HEK293 (cell line): ENCODE results near the gene NLRP8.
"Not testable (repeated sequence)": the region's sequence is repeated elsewhere in the genome, so short reads cannot be mapped to it uniquely, and the experiment has no call there.

Source experiments
- CTCF ChIA-PET: fragments of 350-600 bp; formaldehyde crosslinking; extraction: SDS; loops from one replicate; lab custom pipeline; 2021; ENCODE audit warnings: antibody characterized with exemption; lab: Yijun Ruan, JAX
- POLR2A ChIA-PET: fragments of 300-600 bp; formaldehyde crosslinking; extraction: SDS; loops from one replicate; lab custom pipeline; 2020; ENCODE audit warnings: antibody characterized with exemption, inconsistent platforms; lab: Yijun Ruan, JAX
- H3K27ac ChIP-seq: fragments of 200-500 bp; sonication (Bioruptor generic); 2 replicates; pipeline ENCODE4 v1.5.1; 2014; ENCODE audit warnings: low read depth, low read length, control low read depth, inconsistent platforms; ENCODE audit errors: extremely low read depth
- H3K36me3 ChIP-seq, 2 experiments: fragments of 200-500 bp in 1 of 2; sonication (Bioruptor generic) in 1 of 2; 1 replicate in 1 of 2; 2 replicates in 1 of 2; pipeline ENCODE4 v1.5.1; 2014 to 2017; ENCODE audit warnings: inconsistent platforms in 2 of 2, low read length in 2 of 2; ENCODE audit not compliant: control insufficient read depth in 2 of 2, insufficient read depth in 1 of 2
- H3K4me1 ChIP-seq: fragments of 200-500 bp; sonication (Bioruptor generic); 2 replicates; pipeline ENCODE4 v1.5.1; 2014; ENCODE audit warnings: mild to moderate bottlenecking, low read length, inconsistent platforms; ENCODE audit not compliant: control insufficient read depth, insufficient read depth
- H3K4me3 ChIP-seq: 2 replicates; pipeline ENCODE4 v1.5.1; 2011; ENCODE audit warnings: low read depth, mild to moderate bottlenecking, control low read depth, low read length, moderate library complexity
- H3K9me3 ChIP-seq: fragments of 200-500 bp; sonication (Bioruptor generic); 2 replicates; pipeline ENCODE4 v1.5.1; 2014; ENCODE audit warnings: low read depth, low read length, inconsistent platforms; ENCODE audit not compliant: control insufficient read depth, insufficient read depth
- PATZ1 ChIP-seq: fragments of 450-650 bp; formaldehyde crosslinking; IDR thresholded peaks from 2 replicates; pipeline ENCODE4 v1.5.1; 2016; ENCODE audit warnings: missing biosample characterization, missing genetic modification characterization
- RBAK ChIP-seq: fragments of 450-650 bp; formaldehyde crosslinking; IDR thresholded peaks from 2 replicates; pipeline ENCODE4 v1.5.1; 2016; ENCODE audit warnings: missing biosample characterization, missing genetic modification characterization
- SALL2 ChIP-seq: fragments of 450-650 bp; formaldehyde crosslinking; IDR thresholded peaks from 2 replicates; pipeline ENCODE4 v1.5.0; 2017; ENCODE audit warnings: missing biosample characterization, mild to moderate bottlenecking, missing genetic modification characterization, borderline replicate concordance
- ZNF133 ChIP-seq: fragments of 450-650 bp; formaldehyde crosslinking; IDR thresholded peaks from 2 replicates; pipeline ENCODE4 v1.5.1; 2016; ENCODE audit warnings: missing biosample characterization, missing genetic modification characterization
- ZNF18 ChIP-seq: fragments of 450-650 bp; formaldehyde crosslinking; IDR thresholded peaks from 2 replicates; pipeline ENCODE4 v1.5.1; 2016; ENCODE audit warnings: missing biosample characterization, missing genetic modification characterization
- ZNF621 ChIP-seq: fragments of 450-650 bp; formaldehyde crosslinking; IDR thresholded peaks from 2 replicates; pipeline ENCODE4 v1.5.1; 2017; ENCODE audit warnings: missing biosample characterization, missing genetic modification characterization
- TF ChIP-seq, protein P1 (sequence below): fragments of 450-650 bp; formaldehyde crosslinking; IDR thresholded peaks from 2 replicates; pipeline ENCODE4 v1.5.1; 2016; ENCODE audit warnings: missing biosample characterization, missing genetic modification characterization

Gene NLRP8

GRCh38 chr19:56014765-56015164 is 67.1 kb downstream of the NLRP8 start (continued):
- no peak for TF ChIP-seq ZNF18 (tag by site-specific recombination)
- no peak for TF ChIP-seq ZNF133 (tag by site-specific recombination)
- TF ChIP-seq, all 188 proteins: peak for 0

DNA sequence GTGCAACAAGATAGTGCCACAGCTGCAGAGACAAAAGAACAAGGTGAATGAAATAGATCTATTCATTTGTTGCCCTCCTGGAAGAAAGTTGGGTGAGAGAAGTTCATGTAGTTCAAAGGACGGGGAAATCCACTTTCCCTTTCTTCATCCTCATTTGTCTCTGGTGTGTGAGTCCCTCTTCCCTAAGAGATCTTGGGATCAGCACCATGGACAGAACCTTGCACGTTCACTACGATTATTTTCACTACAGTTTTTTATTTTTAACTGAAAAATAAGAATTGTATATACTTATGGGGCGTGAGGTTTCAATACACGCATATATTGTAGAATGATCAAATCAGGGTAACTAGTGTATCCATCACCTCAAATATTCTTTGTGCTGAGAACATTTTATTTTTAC is 68.1 kb downstream of the NLRP8 start:
- POLR2A ChIA-PET, result no interaction called here
- Histone ChIP-seq H3K4me3 (no peak overlapping the region), H3K4me1 (no peaks in the 10 kb centered on the region), H3K36me3 (no peaks in the 10 kb centered on the region), H3K9me3 (no peaks in the 10 kb centered on the region), H3K27ac (no peak overlapping the region)
- CTCF ChIA-PET, result no interaction called here
- no peak for TF ChIP-seq SALL2
- TF ChIP-seq, protein P1, sequence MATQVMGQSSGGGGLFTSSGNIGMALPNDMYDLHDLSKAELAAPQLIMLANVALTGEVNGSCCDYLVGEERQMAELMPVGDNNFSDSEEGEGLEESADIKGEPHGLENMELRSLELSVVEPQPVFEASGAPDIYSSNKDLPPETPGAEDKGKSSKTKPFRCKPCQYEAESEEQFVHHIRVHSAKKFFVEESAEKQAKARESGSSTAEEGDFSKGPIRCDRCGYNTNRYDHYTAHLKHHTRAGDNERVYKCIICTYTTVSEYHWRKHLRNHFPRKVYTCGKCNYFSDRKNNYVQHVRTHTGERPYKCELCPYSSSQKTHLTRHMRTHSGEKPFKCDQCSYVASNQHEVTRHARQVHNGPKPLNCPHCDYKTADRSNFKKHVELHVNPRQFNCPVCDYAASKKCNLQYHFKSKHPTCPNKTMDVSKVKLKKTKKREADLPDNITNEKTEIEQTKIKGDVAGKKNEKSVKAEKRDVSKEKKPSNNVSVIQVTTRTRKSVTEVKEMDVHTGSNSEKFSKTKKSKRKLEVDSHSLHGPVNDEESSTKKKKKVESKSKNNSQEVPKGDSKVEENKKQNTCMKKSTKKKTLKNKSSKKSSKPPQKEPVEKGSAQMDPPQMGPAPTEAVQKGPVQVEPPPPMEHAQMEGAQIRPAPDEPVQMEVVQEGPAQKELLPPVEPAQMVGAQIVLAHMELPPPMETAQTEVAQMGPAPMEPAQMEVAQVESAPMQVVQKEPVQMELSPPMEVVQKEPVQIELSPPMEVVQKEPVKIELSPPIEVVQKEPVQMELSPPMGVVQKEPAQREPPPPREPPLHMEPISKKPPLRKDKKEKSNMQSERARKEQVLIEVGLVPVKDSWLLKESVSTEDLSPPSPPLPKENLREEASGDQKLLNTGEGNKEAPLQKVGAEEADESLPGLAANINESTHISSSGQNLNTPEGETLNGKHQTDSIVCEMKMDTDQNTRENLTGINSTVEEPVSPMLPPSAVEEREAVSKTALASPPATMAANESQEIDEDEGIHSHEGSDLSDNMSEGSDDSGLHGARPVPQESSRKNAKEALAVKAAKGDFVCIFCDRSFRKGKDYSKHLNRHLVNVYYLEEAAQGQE (tag by site-specific recombination), result peak; percentile 86

- not testable (repeated sequence) for H3K4me3 ChIP-seq, H3K36me3 ChIP-seq
Observed at GRCh38 chr19:56019325-56019724, 71.7 kb downstream of the NLRP8 start.

DNA sequence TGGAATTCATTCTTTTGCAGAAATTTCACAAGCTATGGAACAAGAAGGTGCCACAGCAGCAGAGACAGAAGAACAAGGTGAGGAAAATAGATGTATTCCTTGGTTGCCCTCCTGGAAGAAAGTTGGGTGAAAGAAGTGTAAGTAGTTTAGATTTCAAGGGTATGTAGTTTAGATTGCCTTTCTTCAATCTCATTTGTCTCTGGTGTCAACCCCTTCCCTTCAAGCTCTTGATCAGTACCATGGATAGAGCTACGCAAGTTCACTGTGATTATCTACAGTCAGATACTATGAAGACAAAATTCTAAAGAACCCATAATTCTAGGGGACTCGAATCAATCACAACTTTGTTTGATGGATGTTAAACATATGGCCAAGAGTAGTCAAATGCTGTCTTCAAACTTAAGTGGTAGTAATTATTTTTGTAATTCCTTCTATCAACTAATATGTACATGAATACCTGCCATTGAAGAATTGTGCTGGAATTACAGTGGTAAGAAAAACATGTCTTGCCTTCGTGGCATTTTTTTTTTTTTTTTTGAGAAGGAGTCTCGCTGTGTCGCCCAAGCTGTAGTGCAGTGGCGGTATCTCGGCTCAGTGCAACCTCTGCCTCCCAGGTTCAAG is 72.8 kb downstream of the NLRP8 start:
- H3K4me1 ChIP-seq, result not testable (repeated sequence)
- TF ChIP-seq, protein P1 (tag by site-specific recombination), result 0 out of 2 replicates have a peak, but pooled peaks have one; percentile 32
- TF ChIP-seq, all 188 proteins: peak for 1; not testable (repeated sequence) for 187
- CTCF ChIA-PET, H3K4me3 ChIP-seq, H3K27ac ChIP-seq, H3K9me3 ChIP-seq, POLR2A ChIA-PET, H3K36me3 ChIP-seq: not testable (repeated sequence)

More at GRCh38 chr19:56019325-56019724, 71.7 kb downstream of the NLRP8 start:
- POLR2A ChIA-PET, H3K4me1 ChIP-seq, H3K9me3 ChIP-seq, H3K27ac ChIP-seq, CTCF ChIA-PET: not testable (repeated sequence)

- ChIA-PET CTCF (interaction anchor here (0.6 kb wide), 1 partner anchor 125 kb away, joined by 6 read pairs; no protein-coding TSS in a partner anchor), POLR2A (interaction anchor here (0.7 kb wide), 1 partner anchor 340 kb away, joined by 3 read pairs; no protein-coding TSS in a partner anchor)
- Histone ChIP-seq H3K27ac (no peak overlapping the region), H3K4me1 (no peaks in the 10 kb centered on the region), H3K9me3 (no peaks in the 10 kb centered on the region), H3K4me3 (no peak overlapping the region), H3K36me3 (no peaks in the 10 kb centered on the region)
- no peak for TF ChIP-seq ZNF621 (tag by site-specific recombination)
- no peak for TF ChIP-seq PATZ1
- no peak for TF ChIP-seq RBAK (tag by site-specific recombination)
Observed at GRCh38 chr19:56026769-56027168, 79.1 kb downstream of the NLRP8 start.
